ENCODE results near the gene HOXA7. TPM values are rescaled to one million over a fixed set of nuclear protein-coding genes. Genes with fewer than 3 reads are reported as not detected.

HOXA7 gene
- total RNA-seq, 1 donor from 2014 or later, result not detected

- no peak for ATAC-seq (ENCODE audit: low read depth)
- H3K4me3 Mint-ChIP-seq, result no peak overlapping the region
- H3K36me3 Mint-ChIP-seq (ENCODE audit: low read depth), result no peaks in the 10 kb centered on the region
- POLR2A ChIA-PET, result interaction anchor here (1.3 kb wide), 1 partner anchor 19 kb away, joined by 3 read pairs; no protein-coding TSS in a partner anchor
- intact Hi-C loops (cut with micrococcal nuclease), result loop anchor here (5.0 to 10.0 kb wide), 3 partner anchors 1085 to 1765 kb away; partner anchors contain the start of gene TRIL
- no peak overlapping the region for H3K27ac Mint-ChIP-seq
- H3K9me3 Mint-ChIP-seq, result no peaks in the 10 kb centered on the region
- H3K4me1 Mint-ChIP-seq, result peaks cover 43% of the 10 kb centered on the region
- H3K27me3 Mint-ChIP-seq, result peaks cover 78% of the 10 kb centered on the region
- TF ChIP-seq CTCF (IDR thresholded peaks at IDR 0.05), result no peak
- CTCF ChIA-PET, result interaction anchor here (0.8 to 1.9 kb wide), 3 partner anchors 11 to 40 kb away, joined by 4 to 6 read pairs (median 5); no protein-coding TSS in a partner anchor
- DNase-seq, result peak; percentile 10
Observed at GRCh38 chr7:27189997-27190748, 33.7 kb upstream of the HOXA7 start.

- Mint-ChIP-seq H3K36me3 (ENCODE audit: low read depth) (no peaks in the 10 kb centered on the region), H3K4me1 (peaks cover 50% of the 10 kb centered on the region), H3K4me3 (no peak overlapping the region), H3K27me3 (peaks cover 78% of the 10 kb centered on the region), H3K27ac (no peak overlapping the region), H3K9me3 (no peaks in the 10 kb centered on the region)
- DNase-seq, result peak; percentile 14
- ChIA-PET CTCF (interaction anchor here (1.9 kb wide), 1 partner anchor 10 kb away, joined by 5 read pairs; no protein-coding TSS in a partner anchor), POLR2A (no interaction called here)
- no peak for TF ChIP-seq CTCF (IDR thresholded peaks at IDR 0.05)
- ATAC-seq (ENCODE audit: low read depth), result no peak
- intact Hi-C loops (cut with micrococcal nuclease), result loop anchor here (5.0 kb wide), 1 partner anchor 1327 kb away; no protein-coding TSS in a partner anchor
Observed at GRCh38 chr7:27189295-27189996, 33.0 kb upstream of the HOXA7 start.

GRCh38 chr7:27188386-27189294 is 32.2 kb upstream of the HOXA7 start:
- intact Hi-C loops (cut with micrococcal nuclease), result loop anchor here (1.0 to 5.0 kb wide), 2 partner anchors 24 to 1326 kb away; no protein-coding TSS in a partner anchor
- ChIA-PET POLR2A (interaction anchor here (1.4 kb wide), 1 partner anchor 26 kb away, joined by 3 read pairs; no protein-coding TSS in a partner anchor), CTCF (no interaction called here)
- peak; percentile 36 for DNase-seq
- no peaks in the 10 kb centered on the region for H3K36me3 Mint-ChIP-seq (ENCODE audit: low read depth)
- no peak overlapping the region for H3K27ac Mint-ChIP-seq
- no peak for ATAC-seq (ENCODE audit: low read depth)
- H3K9me3 Mint-ChIP-seq, result no peaks in the 10 kb centered on the region
- TF ChIP-seq CTCF (IDR thresholded peaks at IDR 0.05), result no peak
- H3K27me3 Mint-ChIP-seq, result peaks cover 76% of the 10 kb centered on the region
- H3K4me3 Mint-ChIP-seq, result peak overlapping the region; percentile 69
- H3K4me1 Mint-ChIP-seq, result peaks cover 54% of the 10 kb centered on the region

GRCh38 chr7:27187475-27188385 is 31.3 kb upstream of the HOXA7 start:
- POLR2A ChIA-PET, result interaction anchor here (0.6 to 1.4 kb wide), 2 partner anchors 25 to 48 kb away, joined by 3 to 4 read pairs; no protein-coding TSS in a partner anchor
- ATAC-seq (ENCODE audit: low read depth), result no peak
- Mint-ChIP-seq H3K4me1 (peaks cover 48% of the 10 kb centered on the region), H3K4me3 (no peak overlapping the region), H3K36me3 (ENCODE audit: low read depth) (no peaks in the 10 kb centered on the region), H3K27ac (no peak overlapping the region), H3K27me3 (peaks cover 73% of the 10 kb centered on the region), H3K9me3 (no peaks in the 10 kb centered on the region)
- CTCF ChIA-PET, result interaction anchor here (0.6 to 2.0 kb wide), 5 partner anchors 8 to 1334 kb away, joined by 3 to 13 read pairs (median 4); no protein-coding TSS in a partner anchor
- TF ChIP-seq CTCF (IDR thresholded peaks at IDR 0.05), result no peak
- DNase-seq, result peak; percentile 18
- intact Hi-C loops (cut with micrococcal nuclease), result loop anchor here (1.0 to 5.0 kb wide), 3 partner anchors 23 to 1325 kb away; no protein-coding TSS in a partner anchor
